Lower leg skin (tissue), 4 donors: ENCODE data around the gene GPC3. TPM values are rescaled to one million over a fixed set of nuclear protein-coding genes. Genes with fewer than 3 reads are reported as not detected.

Experiments used
- DNase-seq, 2 donors: peaks; one replicate each; pipeline ENCODE4 v3.0.0-alpha.2; 2019; ENCODE audit warnings: low spot score in 2 of 2
- H3K4me3 ChIP-seq: fragments of 200-600 bp; sonication (generic); 2 replicates; pipeline ENCODE4 v1.5.1; 2017; ENCODE audit warnings: mild to moderate bottlenecking, low read depth; ENCODE audit not compliant: poor library complexity, severe bottlenecking
- CTCF ChIP-seq, 3 donors: fragments of 450-650 bp; IDR thresholded peaks; one replicate each; pipeline ENCODE4 v1.5.1; 2016; ENCODE audit warnings: antibody characterized with exemption in 3 of 3, mild to moderate bottlenecking in 3 of 3, moderate library complexity in 2 of 3
- POLR2A ChIP-seq, 2 donors: fragments of 450-650 bp; IDR thresholded peaks; one replicate each; pipeline ENCODE4 v1.6.1; 2016 to 2017; ENCODE audit warnings: antibody characterized with exemption in 2 of 2, mild to moderate bottlenecking in 1 of 2, moderate library complexity in 1 of 2
- WGBS, 2 donors: methylation state at CpG; one replicate each; pipeline ENCODE4 v1.1.5; 2018; 5-methylcytosine and 5-hydroxymethylcytosine counted together
- intact Hi-C: fragments of 100-400 bp; cut with DNase I; formaldehyde crosslinking; loops from one replicate; pipeline ENCODE4 v1.15.0; 2023; ENCODE audit warnings: low total_unique reads
- total RNA-seq, 4 donors: library from RNA; depleted of rRNA; stranded (reverse); fragments of >200 nt; gene quantifications; one replicate each; pipeline ENCODE4 v1.1.0, GENCODE V29; 2016

Gene GPC3
- total RNA-seq, 4 donors from 2014 or later, result 10.4 to 24.4 (median 14.7) TPM

- no peak overlapping the region for H3K4me3 ChIP-seq
- intact Hi-C loops, result no loop called here
- TF ChIP-seq CTCF (IDR thresholded peaks at IDR 0.05) (no peak), POLR2A (IDR thresholded peaks at IDR 0.05) (no peak)
- no peak for DNase-seq
- WGBS, 2 donors, result 68 to 80% methylated on average over 4 to 5 of the region's 5 CpGs
Observed at GRCh38 chrX:133838761-133839676, 146.4 kb downstream of the GPC3 start.

- TF ChIP-seq CTCF (IDR thresholded peaks at IDR 0.05), result no peak
- TF ChIP-seq POLR2A (IDR thresholded peaks at IDR 0.05), result no peak
- H3K4me3 ChIP-seq, result no peak overlapping the region
- intact Hi-C loops, result no loop called here
- 27 to 35% methylated on average over 2 of the region's 2 CpGs for WGBS, 2 donors
- DNase-seq, result no peak
Observed at GRCh38 chrX:133837091-133837490, 148.3 kb downstream of the GPC3 start.

GRCh38 chrX:133836561-133836960 lies 148.8 kb downstream of the GPC3 start:
- intact Hi-C loops, result no loop called here
- TF ChIP-seq POLR2A (IDR thresholded peaks at IDR 0.05) (no peak), CTCF (IDR thresholded peaks at IDR 0.05) (no peak)
- no peak for DNase-seq
- WGBS, 2 donors, result 71 to 75% methylated on average over 3 of the region's 3 CpGs
- H3K4me3 ChIP-seq, result no peak overlapping the region

GRCh38 chrX:133834771-133835170 lies 150.6 kb downstream of the GPC3 start:
- no peak for DNase-seq
- intact Hi-C loops, result no loop called here
- no peak overlapping the region for H3K4me3 ChIP-seq
- TF ChIP-seq CTCF (IDR thresholded peaks at IDR 0.05), result no peak
- 26 to 29% methylated on average over 1 of the region's 1 CpG for WGBS, 2 donors

- no peak overlapping the region for H3K4me3 ChIP-seq
- intact Hi-C loops, result no loop called here
- DNase-seq, result no peak
- no peak for TF ChIP-seq CTCF (IDR thresholded peaks at IDR 0.05)
- TF ChIP-seq POLR2A (IDR thresholded peaks at IDR 0.05), result no peak
Observed at GRCh38 chrX:133819546-133819945, 165.8 kb downstream of the GPC3 start.

GRCh38 chrX:133818019-133818418 lies 167.4 kb downstream of the GPC3 start:
- no peak for DNase-seq
- WGBS, 2 donors, result 80 to 95% methylated on average over 5 of the region's 5 CpGs
- intact Hi-C loops, result no loop called here
- TF ChIP-seq POLR2A (IDR thresholded peaks at IDR 0.05), result no peak
- no peak overlapping the region for H3K4me3 ChIP-seq
